Loucy (cell line): ENCODE measurements around the gene SOWAHA.

Experiments
- H2AFZ ChIP-seq: fragments of 200-600 bp; sonication (generic); 2 replicates; pipeline ENCODE4 v1.6.0; 2016; ENCODE audit warnings: antibody characterized with exemption, mild to moderate bottlenecking, low read length, moderate library complexity
- H3F3A ChIP-seq: fragments of 200-600 bp; 2 replicates; pipeline ENCODE4 v1.6.0; 2016; ENCODE audit warnings: antibody characterized with exemption, low read depth, mild to moderate bottlenecking
- H3K27me3 ChIP-seq: fragments of 200-600 bp; sonication (generic); 2 replicates; pipeline ENCODE4 v1.6.1; 2014; ENCODE audit warnings: low read length, mild to moderate bottlenecking; ENCODE audit not compliant: insufficient read depth, poor library complexity, severe bottlenecking
- H3K36me3 ChIP-seq: fragments of 200-600 bp; sonication (generic); 2 replicates; pipeline ENCODE4 v1.6.1; 2016; ENCODE audit warnings: low read length; ENCODE audit not compliant: insufficient read depth
- H3K4me1 ChIP-seq: fragments of 200-600 bp; sonication (generic); 2 replicates; pipeline ENCODE4 v1.5.1; 2014; ENCODE audit warnings: low read length, mild to moderate bottlenecking; ENCODE audit not compliant: insufficient read depth, poor library complexity, severe bottlenecking
- H3K4me2 ChIP-seq: fragments of 200-600 bp; sonication (generic); 2 replicates; pipeline ENCODE4 v1.6.0; 2014; ENCODE audit warnings: antibody characterized with exemption, low read length, low read depth, mild to moderate bottlenecking; ENCODE audit not compliant: poor library complexity, severe bottlenecking
- H3K4me3 ChIP-seq: fragments of 200-600 bp; sonication (generic); 2 replicates; pipeline ENCODE4 v1.5.1; 2014; ENCODE audit warnings: low read length, mild to moderate bottlenecking, mixed read lengths; ENCODE audit not compliant: poor library complexity, severe bottlenecking
- H3K79me2 ChIP-seq: fragments of 200-600 bp; sonication (generic); 2 replicates; pipeline ENCODE4 v1.6.1; 2014; ENCODE audit warnings: low read length; ENCODE audit not compliant: insufficient read depth
- H3K9ac ChIP-seq: fragments of 200-600 bp; sonication (generic); 2 replicates; pipeline ENCODE4 v1.6.0; 2014; ENCODE audit warnings: mild to moderate bottlenecking, low read depth, low read length, moderate library complexity; ENCODE audit not compliant: poor library complexity, severe bottlenecking
- H3K9me2 ChIP-seq: fragments of 200-600 bp; sonication (generic); replicated peaks from 2 replicates; pipeline ENCODE4 v1.6.1; 2016; ENCODE audit warnings: low read depth, low read length, mixed read lengths
- H3K9me3 ChIP-seq: fragments of 200-600 bp; sonication (generic); 2 replicates; pipeline ENCODE4 v1.6.1; 2014; ENCODE audit warnings: mild to moderate bottlenecking, antibody characterized with exemption, low read length, low read depth; ENCODE audit not compliant: insufficient read depth
- H4K20me1 ChIP-seq: fragments of 200-600 bp; sonication (generic); 2 replicates; pipeline ENCODE4 v1.6.0; 2014; ENCODE audit warnings: antibody characterized with exemption, low read length, mild to moderate bottlenecking; ENCODE audit not compliant: insufficient read depth, poor library complexity, severe bottlenecking
- EZH2phosphoT487 ChIP-seq: fragments of 200-600 bp; IDR thresholded peaks from 2 replicates; pipeline ENCODE4 v1.6.1; 2018; ENCODE audit warnings: antibody characterized with exemption, mild to moderate bottlenecking, moderate library complexity, borderline replicate concordance
- TF ChIP-seq, protein P1 (sequence below): fragments of 200-600 bp; sonication (generic); conservative IDR thresholded peaks from 2 replicates; pipeline ENCODE4 v1.5.1; 2014; ENCODE audit warnings: mild to moderate bottlenecking, antibody characterized with exemption, low read length

The SOWAHA gene

DNA sequence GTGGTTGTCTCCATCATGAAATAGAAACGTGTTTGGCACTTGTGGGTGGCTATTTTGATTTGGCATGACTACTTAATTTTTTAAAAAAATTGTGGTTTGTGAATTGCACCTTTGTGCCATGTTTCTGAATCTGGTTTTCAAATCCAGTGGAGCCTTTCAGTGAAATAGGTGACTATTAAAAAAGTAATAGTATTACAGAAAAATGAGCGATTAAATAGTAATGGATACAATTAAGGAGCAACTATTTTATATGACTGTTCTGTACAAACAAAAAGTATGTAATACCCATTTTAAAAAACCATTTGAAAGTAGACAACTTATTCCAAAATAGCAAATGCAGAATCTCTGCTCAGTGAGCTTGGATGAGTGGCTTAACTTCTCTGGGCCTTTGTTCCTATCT lies 3.0 kb downstream of the SOWAHA start:
- Histone ChIP-seq H3K4me1 (no peaks in the 10 kb centered on the region), H3K4me2 (no peak overlapping the region), H3K79me2 (no peaks in the 10 kb centered on the region), H3F3A (no peaks in the 10 kb centered on the region), H3K4me3 (no peak overlapping the region), H3K9me2 (no peaks in the 10 kb centered on the region), H3K27me3 (no peaks in the 10 kb centered on the region), H4K20me1 (no peaks in the 10 kb centered on the region), H3K9ac (no peak overlapping the region), H3K36me3 (no peaks in the 10 kb centered on the region), H3K9me3 (no peaks in the 10 kb centered on the region), H2AFZ (no peak overlapping the region)
- TF ChIP-seq, protein P1, sequence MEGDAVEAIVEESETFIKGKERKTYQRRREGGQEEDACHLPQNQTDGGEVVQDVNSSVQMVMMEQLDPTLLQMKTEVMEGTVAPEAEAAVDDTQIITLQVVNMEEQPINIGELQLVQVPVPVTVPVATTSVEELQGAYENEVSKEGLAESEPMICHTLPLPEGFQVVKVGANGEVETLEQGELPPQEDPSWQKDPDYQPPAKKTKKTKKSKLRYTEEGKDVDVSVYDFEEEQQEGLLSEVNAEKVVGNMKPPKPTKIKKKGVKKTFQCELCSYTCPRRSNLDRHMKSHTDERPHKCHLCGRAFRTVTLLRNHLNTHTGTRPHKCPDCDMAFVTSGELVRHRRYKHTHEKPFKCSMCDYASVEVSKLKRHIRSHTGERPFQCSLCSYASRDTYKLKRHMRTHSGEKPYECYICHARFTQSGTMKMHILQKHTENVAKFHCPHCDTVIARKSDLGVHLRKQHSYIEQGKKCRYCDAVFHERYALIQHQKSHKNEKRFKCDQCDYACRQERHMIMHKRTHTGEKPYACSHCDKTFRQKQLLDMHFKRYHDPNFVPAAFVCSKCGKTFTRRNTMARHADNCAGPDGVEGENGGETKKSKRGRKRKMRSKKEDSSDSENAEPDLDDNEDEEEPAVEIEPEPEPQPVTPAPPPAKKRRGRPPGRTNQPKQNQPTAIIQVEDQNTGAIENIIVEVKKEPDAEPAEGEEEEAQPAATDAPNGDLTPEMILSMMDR: no peak
- no peak for TF ChIP-seq EZH2phosphoT487

DNA sequence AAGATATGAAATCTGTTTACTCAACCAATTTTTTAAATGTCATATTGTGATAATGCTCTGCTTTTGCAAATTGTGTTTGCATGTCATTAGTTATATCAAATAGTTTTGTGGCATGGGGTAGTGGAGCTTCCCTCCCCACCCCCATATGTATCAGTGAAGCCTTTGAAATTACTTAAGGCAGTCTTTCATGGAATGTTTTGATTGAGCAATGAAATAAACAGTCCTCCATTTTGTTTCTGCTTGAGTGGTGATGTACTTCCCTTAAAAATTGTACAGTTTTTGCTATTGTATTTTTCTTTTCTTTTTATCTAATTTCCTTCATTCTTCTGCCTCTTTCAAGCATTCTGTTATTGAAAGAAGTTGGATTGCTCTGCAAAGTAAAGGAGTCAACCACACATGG lies 3.5 kb downstream of the SOWAHA start:
- no peaks in the 10 kb centered on the region for H3K79me2 ChIP-seq
- no peaks in the 10 kb centered on the region for H3K9me3 ChIP-seq
- TF ChIP-seq, protein P1: no peak
- no peak for TF ChIP-seq EZH2phosphoT487
- no peak overlapping the region for H2AFZ ChIP-seq
- no peaks in the 10 kb centered on the region for H3K27me3 ChIP-seq
- no peaks in the 10 kb centered on the region for H3K9me2 ChIP-seq
- H3K4me3 ChIP-seq: no peak overlapping the region
- H3K9ac ChIP-seq: no peak overlapping the region
- no peaks in the 10 kb centered on the region for H4K20me1 ChIP-seq
- no peaks in the 10 kb centered on the region for H3F3A ChIP-seq
- H3K4me1 ChIP-seq: no peaks in the 10 kb centered on the region
- H3K4me2 ChIP-seq: no peak overlapping the region
- H3K36me3 ChIP-seq: no peaks in the 10 kb centered on the region

DNA sequence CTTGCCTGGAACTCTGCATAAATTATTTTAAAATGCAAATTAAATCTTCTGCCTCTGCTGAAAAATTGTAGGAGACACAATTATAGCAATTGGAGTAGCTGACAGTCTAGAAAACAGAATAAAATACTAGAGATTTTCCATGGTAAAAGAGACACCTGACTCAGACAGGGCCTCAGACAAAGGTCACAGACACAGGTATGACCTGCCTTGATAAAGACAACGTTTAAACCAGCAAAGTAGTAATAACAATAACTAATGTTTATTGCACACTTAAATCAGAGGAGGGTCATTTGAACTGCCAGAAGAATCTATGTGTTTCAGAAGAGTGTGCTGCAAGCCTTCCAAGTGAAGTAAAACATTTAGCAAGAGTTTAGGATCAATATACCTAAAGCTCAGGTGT lies 3.9 kb downstream of the SOWAHA start:
- no peak overlapping the region for H3K4me2 ChIP-seq
- TF ChIP-seq EZH2phosphoT487: no peak
- TF ChIP-seq, protein P1: no peak
- H3K79me2 ChIP-seq: no peaks in the 10 kb centered on the region
- H3K9me2 ChIP-seq: no peaks in the 10 kb centered on the region
- H3K9me3 ChIP-seq: no peaks in the 10 kb centered on the region
- H3K4me3 ChIP-seq: no peak overlapping the region
- no peak overlapping the region for H3K9ac ChIP-seq
- no peaks in the 10 kb centered on the region for H3K27me3 ChIP-seq
- no peaks in the 10 kb centered on the region for H3K4me1 ChIP-seq
- H3K36me3 ChIP-seq: no peaks in the 10 kb centered on the region
- H4K20me1 ChIP-seq: no peaks in the 10 kb centered on the region
- H2AFZ ChIP-seq: no peak overlapping the region
- H3F3A ChIP-seq: no peaks in the 10 kb centered on the region
